Astrocyte (in vitro differentiated cells and primary cell): ENCODE results near the gene DCST2. TPM values are rescaled to one million over a fixed set of nuclear protein-coding genes. Genes with fewer than 3 reads are reported as not detected.
A peak's percentile ranks its signal among the peaks of the same experiment; 100 is the strongest.

Experiments used
- DNase-seq: peaks from one replicate; pipeline ENCODE4 v3.0.0-alpha.2; 2010; ENCODE audit warnings: low read depth
- FAIRE-seq: peaks from 2 replicates; lab custom pipeline; 2011; peaks lifted over from hg19 to GRCh38; lab: Jason Lieb, UNC
- H2AFZ ChIP-seq: 2 replicates; pipeline ENCODE4 v1.6.0; 2012; ENCODE audit warnings: low read depth, low read length, inconsistent platforms
- H3K27ac ChIP-seq: 2 replicates; pipeline ENCODE4 v1.5.1; 2011; ENCODE audit warnings: low read depth, low read length, inconsistent platforms
- H3K27me3 ChIP-seq: 2 replicates; pipeline ENCODE4 v1.6.0; 2011; ENCODE audit warnings: low read length, inconsistent platforms; ENCODE audit not compliant: insufficient read depth
- H3K36me3 ChIP-seq: 2 replicates; pipeline ENCODE4 v1.5.1; 2011; ENCODE audit warnings: low read length, inconsistent platforms; ENCODE audit not compliant: insufficient read depth
- H3K4me1 ChIP-seq: 2 replicates; pipeline ENCODE4 v1.5.1; 2011; ENCODE audit warnings: low read length, inconsistent platforms; ENCODE audit not compliant: insufficient read depth
- H3K4me2 ChIP-seq: 2 replicates; pipeline ENCODE4 v1.6.0; 2012; ENCODE audit warnings: low read length, inconsistent platforms
- H3K4me3 ChIP-seq: 2 replicates; pipeline ENCODE4 v1.5.1; 2011; ENCODE audit warnings: low read depth, mild to moderate bottlenecking, low read length, inconsistent platforms; ENCODE audit not compliant: insufficient read depth
- H3K79me2 ChIP-seq: 2 replicates; pipeline ENCODE4 v1.6.0; 2012; ENCODE audit warnings: mild to moderate bottlenecking, low read length, inconsistent platforms; ENCODE audit not compliant: insufficient read depth
- H3K9ac ChIP-seq: 2 replicates; pipeline ENCODE4 v1.6.0; 2012; ENCODE audit warnings: mild to moderate bottlenecking, low read length, inconsistent platforms
- H3K9me3 ChIP-seq: 2 replicates; pipeline ENCODE4 v1.5.1; 2012; ENCODE audit warnings: low read depth, mild to moderate bottlenecking, low read length, inconsistent platforms; ENCODE audit not compliant: insufficient read depth
- H4K20me1 ChIP-seq: 2 replicates; pipeline ENCODE4 v1.6.0; 2012; ENCODE audit warnings: low read length, inconsistent platforms; ENCODE audit not compliant: insufficient read depth
- H3K27ac Mint-ChIP-seq: one replicate; pipeline ENCODE4 v1.8.0; 2021; ENCODE audit warnings: mild to moderate bottlenecking, mixed read lengths; ENCODE audit not compliant: unreplicated experiment
- H3K27me3 Mint-ChIP-seq: one replicate; pipeline ENCODE4 v1.8.0; 2021; ENCODE audit warnings: low read depth, mixed read lengths; ENCODE audit not compliant: unreplicated experiment
- H3K36me3 Mint-ChIP-seq: one replicate; pipeline ENCODE4 v1.8.0; 2021; ENCODE audit warnings: low read depth, mixed read lengths; ENCODE audit not compliant: unreplicated experiment
- H3K4me1 Mint-ChIP-seq: one replicate; pipeline ENCODE4 v1.8.0; 2021; ENCODE audit warnings: low read depth, mixed read lengths; ENCODE audit not compliant: unreplicated experiment
- H3K4me3 Mint-ChIP-seq: one replicate; pipeline ENCODE4 v1.8.0; 2021; ENCODE audit warnings: mild to moderate bottlenecking, moderate library complexity, mixed read lengths; ENCODE audit not compliant: unreplicated experiment
- H3K9me3 Mint-ChIP-seq: one replicate; pipeline ENCODE4 v1.8.0; 2021; ENCODE audit warnings: mild to moderate bottlenecking, mixed read lengths; ENCODE audit not compliant: unreplicated experiment
- CTCF ChIP-seq: IDR thresholded peaks from 2 replicates; pipeline ENCODE4 v1.5.1; 2011; ENCODE audit warnings: low read depth, mild to moderate bottlenecking, inconsistent platforms, low read length, moderate library complexity; ENCODE audit not compliant: insufficient read depth
- EZH2 ChIP-seq: IDR thresholded peaks from 2 replicates; pipeline ENCODE4 v1.6.1; 2012; ENCODE audit warnings: mild to moderate bottlenecking, low read length, inconsistent platforms; ENCODE audit not compliant: insufficient read depth
- total RNA-seq: library from RNA; stranded (reverse); gene quantifications from 2 replicates; pipeline ENCODE4 v1.2.1, GENCODE V29; 2021

The DCST2 gene
- total RNA-seq, 1 donor from 2014 or later: 0.34 TPM

GRCh38 chr1:154972517-154973343, 60.9 kb downstream of the DCST2 start:
- no peaks in the 10 kb centered on the region for H3K27me3 Mint-ChIP-seq
- H3K4me1 Mint-ChIP-seq: peaks cover 24% of the 10 kb centered on the region
- peaks cover 2% of the 10 kb centered on the region for H3K36me3 Mint-ChIP-seq
- FAIRE-seq: peak; percentile 50
- H3K4me3 Mint-ChIP-seq: no peak overlapping the region
- H3K9me3 Mint-ChIP-seq: no peaks in the 10 kb centered on the region
- Histone ChIP-seq H3K4me3 (peak overlapping the region; percentile 88), H3K27ac (peak overlapping the region; percentile 99), H4K20me1 (peaks cover 27% of the 10 kb centered on the region), H3K9me3 (no peaks in the 10 kb centered on the region), H3K9ac (peak overlapping the region; percentile 94), H3K4me1 (peaks cover 47% of the 10 kb centered on the region), H3K27me3 (no peaks in the 10 kb centered on the region), H3K36me3 (peaks cover 6% of the 10 kb centered on the region), H3K4me2 (peak overlapping the region; percentile 94), H2AFZ (no peak overlapping the region), H3K79me2 (peaks cover 67% of the 10 kb centered on the region)
- DNase-seq: peak; percentile 97
- no peak overlapping the region for H3K27ac Mint-ChIP-seq
- no peak for TF ChIP-seq EZH2
- no peak for TF ChIP-seq CTCF

GRCh38 chr1:154972213-154972516, 61.4 kb downstream of the DCST2 start:
- Histone ChIP-seq H3K36me3 (peaks cover 12% of the 10 kb centered on the region), H3K9me3 (no peaks in the 10 kb centered on the region), H3K27me3 (no peaks in the 10 kb centered on the region), H3K4me3 (peak overlapping the region; percentile 88), H3K4me1 (peaks cover 47% of the 10 kb centered on the region), H3K79me2 (peaks cover 67% of the 10 kb centered on the region), H2AFZ (no peak overlapping the region), H4K20me1 (peaks cover 33% of the 10 kb centered on the region), H3K4me2 (peak overlapping the region; percentile 94), H3K9ac (peak overlapping the region; percentile 94), H3K27ac (peak overlapping the region; percentile 99)
- H3K4me1 Mint-ChIP-seq: peaks cover 28% of the 10 kb centered on the region
- H3K9me3 Mint-ChIP-seq: no peaks in the 10 kb centered on the region
- no peak for FAIRE-seq
- peaks cover 3% of the 10 kb centered on the region for H3K36me3 Mint-ChIP-seq
- DNase-seq: no peak
- no peak for TF ChIP-seq CTCF
- TF ChIP-seq EZH2: no peak
- H3K27me3 Mint-ChIP-seq: no peaks in the 10 kb centered on the region
- no peak overlapping the region for H3K4me3 Mint-ChIP-seq
- H3K27ac Mint-ChIP-seq: no peak overlapping the region

GRCh38 chr1:154971341-154971998, 62.1 kb downstream of the DCST2 start:
- no peaks in the 10 kb centered on the region for H3K9me3 ChIP-seq
- H4K20me1 ChIP-seq: peaks cover 40% of the 10 kb centered on the region
- peaks cover 47% of the 10 kb centered on the region for H3K4me1 ChIP-seq
- Mint-ChIP-seq H3K27me3 (no peaks in the 10 kb centered on the region), H3K27ac (no peak overlapping the region), H3K36me3 (peaks cover 3% of the 10 kb centered on the region), H3K9me3 (no peaks in the 10 kb centered on the region), H3K4me3 (peak overlapping the region; percentile 93), H3K4me1 (peaks cover 29% of the 10 kb centered on the region)
- peaks cover 67% of the 10 kb centered on the region for H3K79me2 ChIP-seq
- no peak for DNase-seq
- H3K9ac ChIP-seq: peak overlapping the region; percentile 91
- TF ChIP-seq EZH2 (no peak), CTCF (no peak)
- peak overlapping the region; percentile 94 for H3K4me2 ChIP-seq
- peak; percentile 13 for FAIRE-seq
- no peak overlapping the region for H2AFZ ChIP-seq
- no peaks in the 10 kb centered on the region for H3K27me3 ChIP-seq
- H3K27ac ChIP-seq: peak overlapping the region; percentile 99
- H3K4me3 ChIP-seq: peak overlapping the region; percentile 77
- H3K36me3 ChIP-seq: peaks cover 18% of the 10 kb centered on the region
